ENCODE data around the gene CNST. TPM values are rescaled to one million over a fixed set of nuclear protein-coding genes. Genes with fewer than 3 reads are reported as not detected.

The CNST gene
- total and polyA plus RNA-seq, 2 of the 13 experiments (the other 11 are each of a cell fraction or from before 2014, with no cell fraction given): 6.3 to 12.4 TPM

DNA sequence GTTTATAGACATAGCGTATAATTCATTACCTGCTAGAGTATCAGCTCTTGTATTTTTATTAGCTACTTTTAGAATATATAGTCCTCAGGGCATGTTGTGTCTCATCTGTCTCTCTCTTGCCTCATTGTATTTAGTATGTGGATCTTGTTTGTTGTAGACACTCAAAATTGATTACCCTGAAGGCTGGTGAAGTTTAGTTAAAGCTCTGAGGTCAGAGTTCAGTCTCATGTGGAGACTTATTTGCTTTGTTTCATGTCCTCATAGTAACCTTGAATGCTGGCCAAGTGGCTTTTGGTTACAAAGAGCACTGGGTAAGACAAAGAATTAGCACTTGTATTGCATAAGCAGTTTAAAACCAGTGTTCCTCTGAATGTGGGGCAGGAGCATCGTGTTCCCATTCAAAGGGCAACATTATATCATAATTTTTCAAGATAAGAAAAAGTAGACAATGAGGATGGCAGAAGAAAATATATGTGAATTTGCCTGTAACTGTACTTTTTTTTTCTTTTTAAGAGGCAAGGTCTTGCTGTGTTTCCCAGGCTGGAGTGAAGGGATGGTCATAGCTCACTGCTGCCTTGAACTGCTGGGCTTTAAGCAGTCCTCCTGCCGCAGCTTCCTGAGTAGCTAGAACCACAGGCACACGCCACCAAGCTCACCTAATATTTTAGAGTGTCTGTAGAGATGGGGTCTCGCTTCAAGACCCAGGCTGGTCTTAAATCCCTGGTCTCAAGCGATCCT, 17.4 kb downstream of the CNST start (continued):
- TF ChIP-seq ZNF563 (CRISPR knock-in tag; IDR thresholded peaks at IDR 0.05) (no peak), GATAD1 (CRISPR knock-in tag; IDR thresholded peaks at IDR 0.05) (0 out of 2 replicates have a peak, but pooled peaks have one; percentile 41), ZNF225 (CRISPR knock-in tag; IDR thresholded peaks at IDR 0.05) (no peak), NCOA1 (CRISPR knock-in tag; IDR thresholded peaks at IDR 0.05) (no peak; the same call in 1 of the 2 replicates), RNF2 (conservative IDR thresholded peaks at IDR 0.05; ENCODE audit: low read depth) (no peak), ZFX (CRISPR knock-in tag; IDR thresholded peaks at IDR 0.05; ENCODE audit: low read depth) (no peak), PBX2 (CRISPR knock-in tag; IDR thresholded peaks at IDR 0.05) (no peak), DMAP1 (CRISPR knock-in tag; IDR thresholded peaks at IDR 0.05) (peak; percentile 64; the same call in 1 of the 2 replicates), ARNT2 (CRISPR knock-in tag; IDR thresholded peaks at IDR 0.05; ENCODE audit: low read depth) (no peak), USF2 (IDR thresholded peaks at IDR 0.05; ENCODE audit: low read depth, low read length) (no peak), USF2 (CRISPR knock-in tag; IDR thresholded peaks at IDR 0.05; ENCODE audit: borderline replicate concordance) (no peak), HNRNPL (IDR thresholded peaks at IDR 0.05; ENCODE audit: low read depth, low read length) (no peak), KLF15 (CRISPR knock-in tag; IDR thresholded peaks at IDR 0.05; ENCODE audit: borderline replicate concordance) (no peak), RFX3 (CRISPR knock-in tag; IDR thresholded peaks at IDR 0.05) (no peak), KLF12 (CRISPR knock-in tag; IDR thresholded peaks at IDR 0.05; ENCODE audit: borderline replicate concordance) (no peak), DBP (CRISPR knock-in tag; IDR thresholded peaks at IDR 0.05; ENCODE audit: not compliant biosample characterization) (no peak), SYNCRIP (IDR thresholded peaks at IDR 0.05; ENCODE audit: insufficient read depth, low read depth, low read length) (no peak)
- TF ChIP-seq, protein P1, sequence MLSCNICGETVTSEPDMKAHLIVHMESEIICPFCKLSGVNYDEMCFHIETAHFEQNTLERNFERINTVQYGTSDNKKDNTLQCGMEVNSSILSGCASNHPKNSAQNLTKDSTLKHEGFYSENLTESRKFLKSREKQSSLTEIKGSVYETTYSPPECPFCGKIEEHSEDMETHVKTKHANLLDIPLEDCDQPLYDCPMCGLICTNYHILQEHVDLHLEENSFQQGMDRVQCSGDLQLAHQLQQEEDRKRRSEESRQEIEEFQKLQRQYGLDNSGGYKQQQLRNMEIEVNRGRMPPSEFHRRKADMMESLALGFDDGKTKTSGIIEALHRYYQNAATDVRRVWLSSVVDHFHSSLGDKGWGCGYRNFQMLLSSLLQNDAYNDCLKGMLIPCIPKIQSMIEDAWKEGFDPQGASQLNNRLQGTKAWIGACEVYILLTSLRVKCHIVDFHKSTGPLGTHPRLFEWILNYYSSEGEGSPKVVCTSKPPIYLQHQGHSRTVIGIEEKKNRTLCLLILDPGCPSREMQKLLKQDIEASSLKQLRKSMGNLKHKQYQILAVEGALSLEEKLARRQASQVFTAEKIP (CRISPR knock-in tag; IDR thresholded peaks at IDR 0.05; ENCODE audit: borderline replicate concordance): no peak
- TF ChIP-seq, protein P2, sequence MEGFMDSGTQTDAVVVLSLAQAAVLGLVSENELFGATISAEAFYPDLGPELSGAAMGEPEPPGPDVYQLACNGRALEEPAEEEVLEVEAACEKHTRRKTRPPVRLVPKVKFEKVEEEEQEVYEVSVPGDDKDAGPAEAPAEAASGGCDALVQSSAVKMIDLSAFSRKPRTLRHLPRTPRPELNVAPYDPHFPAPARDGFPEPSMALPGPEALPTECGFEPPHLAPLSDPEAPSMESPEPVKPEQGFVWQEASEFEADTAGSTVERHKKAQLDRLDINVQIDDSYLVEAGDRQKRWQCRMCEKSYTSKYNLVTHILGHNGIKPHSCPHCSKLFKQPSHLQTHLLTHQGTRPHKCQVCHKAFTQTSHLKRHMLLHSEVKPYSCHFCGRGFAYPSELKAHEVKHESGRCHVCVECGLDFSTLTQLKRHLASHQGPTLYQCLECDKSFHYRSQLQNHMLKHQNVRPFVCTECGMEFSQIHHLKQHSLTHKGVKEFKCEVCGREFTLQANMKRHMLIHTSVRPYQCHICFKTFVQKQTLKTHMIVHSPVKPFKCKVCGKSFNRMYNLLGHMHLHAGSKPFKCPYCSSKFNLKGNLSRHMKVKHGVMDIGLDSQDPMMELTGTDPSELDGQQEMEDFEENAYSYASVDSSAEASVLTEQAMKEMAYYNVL (CRISPR knock-in tag; IDR thresholded peaks at IDR 0.05; ENCODE audit: borderline replicate concordance): peak; percentile 78; the same call in 1 of the 2 replicates

Measured in HepG2 (cell line).